Psoas muscle (tissue), 8 donors: ENCODE results near the gene MGAT4B. TPM values are rescaled to one million over a fixed set of nuclear protein-coding genes. Genes with fewer than 3 reads are reported as not detected.
A peak's percentile ranks its signal among the peaks of the same experiment; 100 is the strongest.

Experiments
- ATAC-seq, 4 donors: fragments of 200-7000 bp; cut with Tn5 transposase; one replicate each; pipeline ENCODE4 v1.9.1; 2020; ENCODE audit warnings: moderate library complexity in 3 of 4, mild to moderate bottlenecking in 2 of 4
- DNase-seq, 2 donors: peaks; one replicate each; pipeline ENCODE4 v3.0.0-alpha.2; 2020
- H3K27ac ChIP-seq: fragments of 200-600 bp; one replicate; pipeline ENCODE4 v1.8.0; 2022
- H3K27me3 ChIP-seq, 3 donors: fragments of 200-600 bp in 1 of 3; one replicate each; pipeline versions ENCODE4 v1.6.1 to v1.8.0; 2013 to 2022; ENCODE audit warnings: low read length in 2 of 3, mild to moderate bottlenecking in 2 of 3, moderate library complexity in 1 of 3; ENCODE audit not compliant: insufficient read depth in 3 of 3
- H3K36me3 ChIP-seq, 2 donors: fragments of 200-600 bp in 1 of 2; one replicate each; pipeline versions ENCODE4 v1.6.1 to v1.8.0; 2013 to 2022; ENCODE audit warnings: low read depth in 1 of 2, mild to moderate bottlenecking in 1 of 2, moderate library complexity in 1 of 2; ENCODE audit not compliant: insufficient read depth in 1 of 2
- H3K4me1 ChIP-seq: fragments of 200-600 bp; one replicate; pipeline ENCODE4 v1.8.0; 2022
- H3K4me3 ChIP-seq: fragments of 200-600 bp; one replicate; pipeline ENCODE4 v1.8.0; 2022; ENCODE audit warnings: mild to moderate bottlenecking
- H3K9me3 ChIP-seq: fragments of 200-600 bp; one replicate; pipeline ENCODE4 v1.8.0; 2022
- WGBS, 3 donors: extraction: QIAGEN DNeasy Blood & Tissue Kit; methylation state at CpG; one replicate each; pipeline versions ENCODE4 v1.1.6 to v1.1.7; 2013; 5-methylcytosine and 5-hydroxymethylcytosine counted together
- intact Hi-C, 2 donors: fragments of 100-400 bp; cut with DNase I; formaldehyde crosslinking; loops; one replicate each; pipeline versions ENCODE4 v1.11.0 to v1.14.2; 2022
- polyA plus RNA-seq, 3 donors: library from polyadenylated mRNA; stranded (reverse); fragments of 200-250 nt; gene quantifications; one replicate each; pipeline ENCODE4 v1.2.3, GENCODE V29; 2013
- total RNA-seq, 4 donors: library from RNA; stranded (reverse); fragmentation: NEBNext Ultra II Directional in 2 of 4; extraction: Animal tissue kit (Norgen Biotek cat#: 25700) in 2 of 4; gene quantifications; one replicate each; pipeline versions ENCODE4 v1.2.1 to v1.2.4, GENCODE V29; 2021 to 2023
- TF ChIP-seq, protein P1 (sequence below): fragments of 200-600 bp; IDR thresholded peaks from one replicate; pipeline ENCODE4 v1.8.0; 2022; ENCODE audit warnings: antibody characterized with exemption
- donor health status: healthy with polysubstance abuse.
- donor health status: DM: no; HTN: no; CAD: no; lungs with moderate emphysema.
- donor health status: Bipolar disorder and iron deficiency.
- donor health status: healthy.
- donor health status: DM: yes; HTN: yes; CAD: no.
- donor health status: DM: no; HTN: no; CAD: no.
- donor health status: DM: no; HTN: no; CAD: no.
- donor health status: DM: yes; HTN: yes; CAD: no.

MGAT4B gene
- total and polyA plus RNA-seq, 7 donors = 29.3 to 136 (median 55.5) TPM

DNA sequence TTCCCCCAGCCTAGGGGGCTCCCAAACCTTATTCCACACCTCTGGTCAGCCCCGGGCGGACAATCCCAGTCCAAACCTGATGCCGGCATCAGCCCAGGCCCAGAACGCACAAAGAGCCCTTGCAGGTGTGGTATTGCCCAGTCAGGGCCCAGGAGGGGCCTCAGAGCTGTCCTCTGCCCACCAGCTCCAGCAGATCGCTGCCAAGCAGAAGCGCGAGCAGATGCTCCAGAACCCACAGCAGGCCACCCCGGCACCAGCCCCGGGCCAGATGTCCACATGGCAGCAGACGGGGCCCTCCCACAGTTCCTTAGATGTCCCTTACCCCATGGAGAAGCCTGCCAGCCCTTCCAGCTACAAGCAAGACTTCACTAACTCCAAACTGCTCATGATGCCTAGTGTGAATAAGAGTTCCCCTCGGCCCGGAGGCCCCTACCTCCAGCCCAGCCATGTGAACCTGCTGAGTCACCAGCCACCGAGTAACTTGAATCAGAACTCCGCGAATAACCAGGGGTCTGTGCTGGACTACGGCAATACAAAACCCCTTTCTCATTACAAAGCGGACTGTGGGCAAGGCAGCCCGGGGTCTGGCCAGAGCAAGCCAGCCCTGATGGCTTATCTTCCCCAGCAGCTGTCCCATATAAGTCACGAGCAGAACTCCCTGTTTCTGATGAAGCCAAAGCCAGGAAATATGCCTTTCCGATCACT lies 40.5 kb downstream of the MGAT4B start:
- peak in 1 of 2 donors; percentile 46 for DNase-seq
- Histone ChIP-seq H3K9me3 (no peaks in the 10 kb centered on the region), H3K36me3 (peaks cover 0 to 58% of the 10 kb centered on the region in 2 donors), H3K4me3 (no peak overlapping the region), H3K27ac (peak overlapping the region; percentile 25), H3K27me3 (no peaks in the 10 kb centered on the region), H3K4me1 (peaks cover 44% of the 10 kb centered on the region)
- intact Hi-C loops = no loop called here
- WGBS, 3 donors = 78 to 89% (median 79%) methylated on average over 20 of the region's 20 CpGs
- ATAC-seq = peak in 1 of 4 donors; percentile 31
- TF ChIP-seq, protein P1, sequence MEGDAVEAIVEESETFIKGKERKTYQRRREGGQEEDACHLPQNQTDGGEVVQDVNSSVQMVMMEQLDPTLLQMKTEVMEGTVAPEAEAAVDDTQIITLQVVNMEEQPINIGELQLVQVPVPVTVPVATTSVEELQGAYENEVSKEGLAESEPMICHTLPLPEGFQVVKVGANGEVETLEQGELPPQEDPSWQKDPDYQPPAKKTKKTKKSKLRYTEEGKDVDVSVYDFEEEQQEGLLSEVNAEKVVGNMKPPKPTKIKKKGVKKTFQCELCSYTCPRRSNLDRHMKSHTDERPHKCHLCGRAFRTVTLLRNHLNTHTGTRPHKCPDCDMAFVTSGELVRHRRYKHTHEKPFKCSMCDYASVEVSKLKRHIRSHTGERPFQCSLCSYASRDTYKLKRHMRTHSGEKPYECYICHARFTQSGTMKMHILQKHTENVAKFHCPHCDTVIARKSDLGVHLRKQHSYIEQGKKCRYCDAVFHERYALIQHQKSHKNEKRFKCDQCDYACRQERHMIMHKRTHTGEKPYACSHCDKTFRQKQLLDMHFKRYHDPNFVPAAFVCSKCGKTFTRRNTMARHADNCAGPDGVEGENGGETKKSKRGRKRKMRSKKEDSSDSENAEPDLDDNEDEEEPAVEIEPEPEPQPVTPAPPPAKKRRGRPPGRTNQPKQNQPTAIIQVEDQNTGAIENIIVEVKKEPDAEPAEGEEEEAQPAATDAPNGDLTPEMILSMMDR = no peak

DNA sequence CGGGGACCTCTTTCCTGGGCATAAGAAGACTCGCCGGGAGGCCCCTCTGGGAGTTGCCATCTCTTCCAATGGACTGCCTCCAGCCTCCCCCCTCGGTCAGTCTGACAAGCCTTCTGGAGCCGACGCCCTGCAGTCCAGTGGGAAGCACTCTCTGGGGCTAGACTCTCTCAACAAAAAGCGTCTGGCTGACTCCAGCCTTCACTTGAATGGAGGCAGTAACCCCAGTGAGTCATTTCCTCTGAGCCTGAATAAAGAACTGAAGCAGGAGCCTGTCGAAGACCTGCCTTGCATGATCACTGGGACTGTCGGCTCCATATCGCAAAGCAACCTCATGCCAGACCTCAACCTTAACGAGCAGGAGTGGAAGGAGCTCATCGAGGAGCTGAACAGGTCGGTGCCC lies 41.3 kb downstream of the MGAT4B start:
- H3K4me1 ChIP-seq = peaks cover 49% of the 10 kb centered on the region
- peak overlapping the region; percentile 25 for H3K27ac ChIP-seq
- no peak overlapping the region for H3K4me3 ChIP-seq
- intact Hi-C loops = no loop called here
- 62 to 67% (median 63%) methylated on average over 13 of the region's 13 CpGs for WGBS, 3 donors
- H3K27me3 ChIP-seq = no peaks in the 10 kb centered on the region
- DNase-seq (peak; percentile 50 to 66), ATAC-seq (peak in 2 of 4 donors; percentile 24 to 31)
- H3K36me3 ChIP-seq = peaks cover 0 to 50% of the 10 kb centered on the region in 2 donors
- no peaks in the 10 kb centered on the region for H3K9me3 ChIP-seq
- TF ChIP-seq, protein P1 = no peak

DNA sequence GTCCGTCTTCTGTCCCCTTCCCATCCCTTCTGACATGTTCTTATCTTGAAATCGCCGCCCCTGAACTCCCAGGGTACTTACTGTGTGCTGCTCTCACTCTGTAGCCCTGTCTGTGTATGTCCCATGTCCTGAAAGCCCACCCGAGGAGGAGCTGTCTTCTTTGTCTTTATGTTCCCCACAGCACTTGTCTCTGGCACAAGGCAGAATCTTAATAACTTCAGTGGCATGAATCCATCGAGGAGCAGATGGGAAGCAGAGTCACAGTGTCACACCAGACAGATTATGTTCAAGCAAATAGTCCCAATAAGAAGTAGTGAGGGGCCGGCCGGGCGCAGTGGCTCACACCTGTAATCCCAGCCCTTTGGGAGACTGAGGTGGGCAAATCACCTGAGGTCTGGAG lies 42.6 kb downstream of the MGAT4B start:
- Histone ChIP-seq H3K27me3 (no peaks in the 10 kb centered on the region), H3K36me3 (peaks cover 0 to 37% of the 10 kb centered on the region in 2 donors), H3K4me1 (peaks cover 61% of the 10 kb centered on the region), H3K4me3 (no peak overlapping the region), H3K27ac (peak overlapping the region; percentile 14), H3K9me3 (no peaks in the 10 kb centered on the region)
- 69 to 80% (median 72%) methylated on average over 8 of the region's 8 CpGs for WGBS, 3 donors
- DNase-seq (no peak), ATAC-seq (no peak)
- TF ChIP-seq, protein P1 = no peak
- intact Hi-C loops = loop anchor here in 1 of 2 donors (5.0 kb wide), 1 partner anchor 143 kb away; the partner anchor contains the start of gene TBC1D9B

DNA sequence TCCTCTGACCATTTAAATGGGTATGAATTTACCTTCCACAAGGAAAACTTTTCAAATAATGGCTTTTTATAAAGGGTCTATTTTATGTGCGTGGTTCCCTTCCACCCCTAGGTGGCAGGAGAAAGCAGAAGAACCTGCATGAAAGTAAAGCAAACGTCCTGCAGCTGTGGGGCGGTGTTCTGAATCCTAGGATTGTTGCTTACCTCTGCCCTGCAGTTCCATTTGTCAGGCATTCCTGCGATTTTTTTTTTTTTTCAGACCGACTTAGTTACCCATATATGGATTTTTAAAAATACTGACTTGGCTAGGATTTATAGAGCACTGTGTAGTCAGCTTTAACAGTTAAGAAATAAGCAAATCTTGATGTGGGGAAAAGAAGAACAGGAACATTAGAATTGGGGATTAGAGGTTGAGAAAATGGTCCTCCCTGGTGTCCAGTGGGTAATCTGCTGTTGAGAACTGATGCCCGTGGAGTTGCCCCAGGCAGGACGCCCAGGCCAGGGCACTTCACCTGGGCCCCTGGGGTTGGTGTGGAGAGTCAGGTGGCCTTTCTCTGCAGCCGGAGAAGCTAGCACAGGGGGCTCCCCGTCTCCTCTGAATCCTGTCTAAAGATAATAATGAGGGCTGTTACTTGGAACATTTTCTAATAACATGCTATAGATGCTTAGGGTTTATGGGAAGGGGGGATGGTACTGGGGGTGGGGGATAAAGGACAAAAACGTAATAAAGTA lies 43.3 kb downstream of the MGAT4B start:
- ATAC-seq (peak; percentile 49 to 78 (median 59)), DNase-seq (peak; percentile 47 to 56)
- WGBS, 3 donors = 26 to 37% (median 30%) methylated on average over 10 of the region's 10 CpGs
- Histone ChIP-seq H3K9me3 (no peaks in the 10 kb centered on the region), H3K4me1 (peaks cover 61% of the 10 kb centered on the region), H3K4me3 (no peak overlapping the region), H3K36me3 (peaks cover 0 to 30% of the 10 kb centered on the region in 2 donors), H3K27ac (peak overlapping the region; percentile 53), H3K27me3 (no peaks in the 10 kb centered on the region)
- TF ChIP-seq, protein P1 = peak; percentile 86
- intact Hi-C loops = loop anchor here in 1 of 2 donors (2.0 to 5.0 kb wide), 2 partner anchors 33 to 144 kb away; partner anchors contain the start of gene TBC1D9B
